IPS DF 6.9 (cell line): ENCODE measurements around the gene HOXC9.

Source experiments
- DNase-seq: peaks from one replicate; pipeline ENCODE4 v3.0.0-alpha.2; 2013; ENCODE audit warnings: low read depth, low spot score
- H3K27ac ChIP-seq: one replicate; pipeline ENCODE4 v1.5.1; 2013; ENCODE audit warnings: low read length, control low read depth
- H3K27me3 ChIP-seq: 2 replicates; pipeline ENCODE4 v1.6.1; 2013; ENCODE audit warnings: mild to moderate bottlenecking, low read length; ENCODE audit not compliant: control insufficient read depth, insufficient read depth
- H3K36me3 ChIP-seq: 2 replicates; pipeline ENCODE4 v1.6.1; 2013; ENCODE audit warnings: low read length; ENCODE audit not compliant: control insufficient read depth, insufficient read depth
- H3K4me1 ChIP-seq: 2 replicates; pipeline ENCODE4 v1.6.1; 2013; ENCODE audit warnings: low read length; ENCODE audit not compliant: control insufficient read depth, insufficient read depth
- H3K4me3 ChIP-seq: 2 replicates; pipeline ENCODE4 v1.5.1; 2013; ENCODE audit warnings: mild to moderate bottlenecking, low read length
- H3K9me3 ChIP-seq: 2 replicates; pipeline ENCODE4 v1.6.1; 2013; ENCODE audit warnings: low read length, inconsistent platforms; ENCODE audit not compliant: control insufficient read depth, insufficient read depth
- WGBS: extraction: QIAGEN DNeasy Blood & Tissue Kit; methylation state at CpG from one replicate; pipeline ENCODE4 v1.1.7; 2013; ENCODE audit warnings: mixed read lengths, missing lambda C conversion rate; ENCODE audit not compliant: insufficient read length, insufficient coverage; 5-methylcytosine and 5-hydroxymethylcytosine counted together

Gene HOXC9

GRCh38 chr12:53963434-53964314 lies 36.3 kb upstream of the HOXC9 start:
- no peaks in the 10 kb centered on the region for H3K9me3 ChIP-seq
- H3K27me3 ChIP-seq: peaks cover 93% of the 10 kb centered on the region
- no CpG with 5 or more reads among the region's 38 CpGs for WGBS
- H3K36me3 ChIP-seq: no peaks in the 10 kb centered on the region
- H3K4me1 ChIP-seq: peaks cover 5% of the 10 kb centered on the region; the same call in 1 of the 2 replicates
- no peak for DNase-seq
- no peak overlapping the region for H3K4me3 ChIP-seq
- no peak overlapping the region for H3K27ac ChIP-seq

- peaks cover 94% of the 10 kb centered on the region for H3K27me3 ChIP-seq
- DNase-seq: no peak
- WGBS: no CpG with 5 or more reads among the region's 2 CpGs
- no peaks in the 10 kb centered on the region for H3K9me3 ChIP-seq
- no peaks in the 10 kb centered on the region for H3K36me3 ChIP-seq
- H3K4me1 ChIP-seq: peaks cover 5% of the 10 kb centered on the region; the same call in 1 of the 2 replicates
- H3K27ac ChIP-seq: no peak overlapping the region
- no peak overlapping the region for H3K4me3 ChIP-seq
Observed at GRCh38 chr12:53964315-53964713, 35.6 kb upstream of the HOXC9 start.

- Histone ChIP-seq H3K27me3 (peaks cover 94% of the 10 kb centered on the region), H3K36me3 (no peaks in the 10 kb centered on the region), H3K27ac (no peak overlapping the region), H3K9me3 (no peaks in the 10 kb centered on the region), H3K4me1 (peaks cover 5% of the 10 kb centered on the region; the same call in 1 of the 2 replicates), H3K4me3 (no peak overlapping the region)
- no CpG with 5 or more reads among the region's 18 CpGs for WGBS
- DNase-seq: no peak
Observed at GRCh38 chr12:53965281-53966084, 34.5 kb upstream of the HOXC9 start.

- DNase-seq: no peak
- Histone ChIP-seq H3K4me1 (peaks cover 2% of the 10 kb centered on the region; the same call in 1 of the 2 replicates), H3K27me3 (peaks cover 94% of the 10 kb centered on the region), H3K27ac (no peak overlapping the region), H3K4me3 (no peak overlapping the region), H3K36me3 (no peaks in the 10 kb centered on the region), H3K9me3 (no peaks in the 10 kb centered on the region)
- no CpG with 5 or more reads among the region's 15 CpGs for WGBS
Observed at GRCh38 chr12:53966085-53966384, 33.9 kb upstream of the HOXC9 start.

GRCh38 chr12:53966385-53967133 lies 33.4 kb upstream of the HOXC9 start:
- peaks cover 94% of the 10 kb centered on the region for H3K27me3 ChIP-seq
- H3K27ac ChIP-seq: no peak overlapping the region
- DNase-seq: no peak
- no peaks in the 10 kb centered on the region for H3K36me3 ChIP-seq
- H3K4me3 ChIP-seq: no peak overlapping the region
- H3K4me1 ChIP-seq: no peaks in the 10 kb centered on the region
- no CpG with 5 or more reads among the region's 36 CpGs for WGBS
- H3K9me3 ChIP-seq: no peaks in the 10 kb centered on the region

- no peaks in the 10 kb centered on the region for H3K4me1 ChIP-seq
- no CpG with 5 or more reads among the region's 5 CpGs for WGBS
- no peaks in the 10 kb centered on the region for H3K36me3 ChIP-seq
- H3K9me3 ChIP-seq: no peaks in the 10 kb centered on the region
- H3K27ac ChIP-seq: no peak overlapping the region
- DNase-seq: no peak
- peaks cover 95% of the 10 kb centered on the region for H3K27me3 ChIP-seq
- H3K4me3 ChIP-seq: no peak overlapping the region
Observed at GRCh38 chr12:53967421-53967925, 32.5 kb upstream of the HOXC9 start.

DNA sequence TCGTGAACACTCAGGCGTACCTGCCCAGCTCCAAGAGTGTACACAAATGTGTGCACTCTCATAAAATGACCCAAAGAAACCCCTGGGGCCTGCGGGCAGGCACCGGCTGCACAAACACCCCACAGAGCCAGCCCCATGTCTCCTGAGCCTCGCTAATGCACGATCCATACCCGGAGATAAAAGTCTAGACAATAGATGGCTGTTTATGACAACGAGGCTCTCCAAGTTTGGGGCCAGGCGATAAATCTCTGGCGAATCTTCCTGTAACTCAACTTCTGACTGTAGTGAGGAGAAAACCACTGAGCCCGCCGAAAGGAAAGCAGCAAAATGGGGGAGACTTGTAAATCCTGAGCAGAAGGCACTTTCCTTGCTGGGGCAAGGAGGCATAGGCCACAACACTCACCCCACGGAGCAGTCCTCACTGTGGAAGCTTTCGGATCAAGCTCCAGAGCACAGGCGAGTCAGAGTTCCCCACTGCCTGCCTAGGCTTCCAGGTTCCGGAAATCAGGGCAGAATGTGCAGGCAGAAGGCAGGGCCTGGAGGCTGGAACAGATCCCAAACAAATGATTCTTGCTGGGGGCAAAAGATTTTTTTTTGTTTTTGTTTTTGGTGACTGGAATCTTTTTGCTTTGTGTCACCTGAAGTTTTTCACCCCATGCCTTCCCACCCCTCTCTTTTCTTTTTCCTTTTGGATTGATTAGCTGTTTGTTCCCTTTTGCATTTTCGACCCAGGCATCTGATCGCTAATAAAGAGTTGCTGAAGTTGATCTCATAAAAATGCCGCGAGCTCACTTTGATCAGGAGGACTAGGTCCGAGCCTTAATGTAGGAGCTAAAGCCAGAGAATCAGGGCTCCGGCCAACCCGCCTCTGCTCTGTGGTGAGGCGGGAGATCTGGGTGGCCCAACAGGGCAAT lies 31.5 kb upstream of the HOXC9 start:
- no peak for DNase-seq
- Histone ChIP-seq H3K9me3 (no peaks in the 10 kb centered on the region), H3K4me3 (no peak overlapping the region), H3K27me3 (peaks cover 95% of the 10 kb centered on the region), H3K27ac (no peak overlapping the region), H3K4me1 (no peaks in the 10 kb centered on the region), H3K36me3 (no peaks in the 10 kb centered on the region)
- WGBS: no CpG with 5 or more reads among the region's 24 CpGs

DNA sequence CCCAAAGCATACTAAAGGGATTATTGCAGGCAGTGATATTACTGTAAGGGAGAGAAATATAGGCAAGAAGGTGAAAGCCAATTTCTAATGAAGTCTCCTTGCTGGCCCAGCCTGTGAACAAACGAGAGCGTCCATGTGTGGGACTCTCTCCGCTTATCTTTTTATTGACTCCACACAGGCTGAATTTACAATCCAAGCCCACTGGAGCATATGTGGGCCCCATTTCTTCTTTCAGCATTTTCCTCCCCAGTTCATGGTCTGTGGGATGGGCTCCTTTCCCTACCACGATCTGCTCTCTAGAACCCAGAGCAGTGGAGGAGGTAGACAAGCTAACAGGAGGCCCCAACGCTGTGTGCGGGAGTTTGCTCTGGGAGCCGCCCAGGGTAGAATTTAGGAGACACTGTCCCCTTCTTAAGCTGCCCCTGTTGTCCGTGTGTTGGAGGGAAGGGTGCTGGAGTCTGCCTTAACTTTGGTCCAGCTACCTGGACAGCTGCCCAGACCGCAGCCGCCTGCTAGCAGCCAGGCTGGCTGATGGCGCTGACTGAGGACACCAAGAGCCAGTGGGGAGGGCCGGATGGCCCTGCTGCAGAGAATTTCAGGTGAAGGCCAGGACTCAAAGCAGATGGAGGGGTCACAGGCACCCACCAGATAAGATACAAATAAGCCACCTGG lies 30.2 kb upstream of the HOXC9 start:
- H3K4me3 ChIP-seq: no peak overlapping the region
- no peaks in the 10 kb centered on the region for H3K9me3 ChIP-seq
- H3K27me3 ChIP-seq: peaks cover 94% of the 10 kb centered on the region
- no CpG with 5 or more reads among the region's 12 CpGs for WGBS
- no peaks in the 10 kb centered on the region for H3K36me3 ChIP-seq
- no peak for DNase-seq
- H3K4me1 ChIP-seq: no peaks in the 10 kb centered on the region; the same call in 1 of the 2 replicates
- no peak overlapping the region for H3K27ac ChIP-seq

DNA sequence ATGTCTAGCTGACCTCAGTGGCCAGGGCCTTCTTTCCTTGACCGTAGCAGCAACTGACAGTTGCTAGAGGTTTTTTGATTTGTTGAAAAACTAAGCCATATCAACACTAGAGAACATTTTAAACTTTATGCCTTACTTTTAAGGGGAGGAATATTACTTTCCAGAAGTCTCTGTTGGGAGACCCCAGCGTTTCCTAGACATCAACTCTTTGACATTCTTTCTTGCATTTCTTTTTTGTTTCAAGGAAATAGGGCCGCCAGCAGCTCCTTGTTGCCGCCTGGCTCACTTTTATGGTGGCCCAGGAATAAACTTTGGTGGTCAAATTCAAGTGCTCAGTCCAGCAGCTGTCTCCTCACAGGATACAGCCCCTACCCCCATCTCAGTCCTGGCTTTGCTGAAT lies 29.5 kb upstream of the HOXC9 start:
- no peaks in the 10 kb centered on the region for H3K9me3 ChIP-seq
- no peak for DNase-seq
- no peaks in the 10 kb centered on the region; the same call in none of the 2 replicates for H3K4me1 ChIP-seq
- no peak overlapping the region for H3K4me3 ChIP-seq
- H3K27ac ChIP-seq: no peak overlapping the region
- peaks cover 94% of the 10 kb centered on the region for H3K27me3 ChIP-seq
- no CpG with 5 or more reads among the region's 4 CpGs for WGBS
- H3K36me3 ChIP-seq: no peaks in the 10 kb centered on the region
